ENCODE measurements around the gene ZNF718. TPM values are rescaled to one million over a fixed set of nuclear protein-coding genes. Genes with fewer than 3 reads are reported as not detected.
"Not testable (repeated sequence)": the region's sequence is repeated elsewhere in the genome, so short reads cannot be mapped to it uniquely, and the experiment has no call there.

The ZNF718 gene
- polyA plus RNA-seq, 2 of the 4 experiments (the other 2 are of a cell fraction), result 0.96 to 1.1 TPM

DNA sequence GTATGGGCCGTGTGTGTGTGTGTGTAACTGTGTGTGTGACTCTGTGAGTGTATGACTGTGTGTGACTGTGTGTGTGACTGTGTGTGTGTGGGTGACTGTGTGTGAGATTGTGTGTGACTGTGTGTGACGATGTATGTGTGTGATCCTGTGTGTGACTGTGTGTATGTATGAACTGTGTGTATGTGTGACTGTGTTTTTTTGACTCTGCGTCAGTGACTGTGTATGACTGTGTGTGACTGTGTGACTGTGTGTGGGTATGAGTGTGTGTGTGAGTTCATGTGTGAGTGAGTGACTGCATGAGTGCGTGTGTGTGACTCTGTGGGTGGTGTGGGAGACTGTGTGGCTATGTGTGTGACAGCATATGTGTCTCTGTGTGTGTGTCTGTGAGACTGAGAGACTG lies 81.8 kb downstream of the ZNF718 start (continued):
- TF ChIP-seq JUNB (IDR thresholded peaks at IDR 0.05), result no peak
- TF ChIP-seq, protein P1, sequence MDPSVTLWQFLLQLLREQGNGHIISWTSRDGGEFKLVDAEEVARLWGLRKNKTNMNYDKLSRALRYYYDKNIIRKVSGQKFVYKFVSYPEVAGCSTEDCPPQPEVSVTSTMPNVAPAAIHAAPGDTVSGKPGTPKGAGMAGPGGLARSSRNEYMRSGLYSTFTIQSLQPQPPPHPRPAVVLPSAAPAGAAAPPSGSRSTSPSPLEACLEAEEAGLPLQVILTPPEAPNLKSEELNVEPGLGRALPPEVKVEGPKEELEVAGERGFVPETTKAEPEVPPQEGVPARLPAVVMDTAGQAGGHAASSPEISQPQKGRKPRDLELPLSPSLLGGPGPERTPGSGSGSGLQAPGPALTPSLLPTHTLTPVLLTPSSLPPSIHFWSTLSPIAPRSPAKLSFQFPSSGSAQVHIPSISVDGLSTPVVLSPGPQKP (IDR thresholded peaks at IDR 0.05; ENCODE audit: low read depth, low read length), result no peak
- no peak for TF ChIP-seq NR3C1 (IDR thresholded peaks at IDR 0.05)
- no peak for TF ChIP-seq EP300 (IDR thresholded peaks at IDR 0.05)

GRCh38 chr4:208416-209096 lies 84.3 kb downstream of the ZNF718 start:
- CTCF ChIA-PET; H3K4me1 ChIP-seq; ATAC-seq; POLR2A ChIA-PET; DNase-seq (ENCODE audit: low read depth in 1 of 2, low spot score in 1 of 2); H3K4me2 ChIP-seq; FAIRE-seq; H3K27ac ChIP-seq; H3K4me3 ChIP-seq; H3K9me3 ChIP-seq: not testable (repeated sequence)
- 7% methylated on average over 3 of the region's 3 CpGs for WGBS (ENCODE audit: missing lambda C conversion rate)

GRCh38 chr4:211033-211511 lies 86.8 kb downstream of the ZNF718 start:
- TF ChIP-seq, protein P1 (IDR thresholded peaks at IDR 0.05; ENCODE audit: low read depth, low read length), result no peak
- no peak for TF ChIP-seq FOXS1 (CRISPR knock-in tag; IDR thresholded peaks at IDR 0.05)
- no peak for TF ChIP-seq USF2 (IDR thresholded peaks at IDR 0.05)
- TF ChIP-seq RAD21 (conservative IDR thresholded peaks at IDR 0.05 in 1 of 2, IDR thresholded peaks at IDR 0.05 in 1 of 2), result no peak
- no peak for TF ChIP-seq ZFP36 (IDR thresholded peaks at IDR 0.05; ENCODE audit: borderline replicate concordance, partially characterized antibody)
- no peak for TF ChIP-seq HOXB13 (CRISPR knock-in tag; IDR thresholded peaks at IDR 0.05; ENCODE audit: low read depth)
- no peak for TF ChIP-seq ZC3H11A (IDR thresholded peaks at IDR 0.05)
- no peak for TF ChIP-seq RARB (CRISPR knock-in tag; IDR thresholded peaks at IDR 0.05)
- TF ChIP-seq MYC (IDR thresholded peaks at IDR 0.05; ENCODE audit: borderline replicate concordance, low read length), result no peak
- no peak for TF ChIP-seq JUNB (IDR thresholded peaks at IDR 0.05)
- no peak for TF ChIP-seq EHF (CRISPR knock-in tag; IDR thresholded peaks at IDR 0.05)
- TF ChIP-seq, protein P2, sequence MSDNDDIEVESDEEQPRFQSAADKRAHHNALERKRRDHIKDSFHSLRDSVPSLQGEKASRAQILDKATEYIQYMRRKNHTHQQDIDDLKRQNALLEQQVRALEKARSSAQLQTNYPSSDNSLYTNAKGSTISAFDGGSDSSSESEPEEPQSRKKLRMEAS (IDR thresholded peaks at IDR 0.05), result no peak
- TF ChIP-seq, protein P3, sequence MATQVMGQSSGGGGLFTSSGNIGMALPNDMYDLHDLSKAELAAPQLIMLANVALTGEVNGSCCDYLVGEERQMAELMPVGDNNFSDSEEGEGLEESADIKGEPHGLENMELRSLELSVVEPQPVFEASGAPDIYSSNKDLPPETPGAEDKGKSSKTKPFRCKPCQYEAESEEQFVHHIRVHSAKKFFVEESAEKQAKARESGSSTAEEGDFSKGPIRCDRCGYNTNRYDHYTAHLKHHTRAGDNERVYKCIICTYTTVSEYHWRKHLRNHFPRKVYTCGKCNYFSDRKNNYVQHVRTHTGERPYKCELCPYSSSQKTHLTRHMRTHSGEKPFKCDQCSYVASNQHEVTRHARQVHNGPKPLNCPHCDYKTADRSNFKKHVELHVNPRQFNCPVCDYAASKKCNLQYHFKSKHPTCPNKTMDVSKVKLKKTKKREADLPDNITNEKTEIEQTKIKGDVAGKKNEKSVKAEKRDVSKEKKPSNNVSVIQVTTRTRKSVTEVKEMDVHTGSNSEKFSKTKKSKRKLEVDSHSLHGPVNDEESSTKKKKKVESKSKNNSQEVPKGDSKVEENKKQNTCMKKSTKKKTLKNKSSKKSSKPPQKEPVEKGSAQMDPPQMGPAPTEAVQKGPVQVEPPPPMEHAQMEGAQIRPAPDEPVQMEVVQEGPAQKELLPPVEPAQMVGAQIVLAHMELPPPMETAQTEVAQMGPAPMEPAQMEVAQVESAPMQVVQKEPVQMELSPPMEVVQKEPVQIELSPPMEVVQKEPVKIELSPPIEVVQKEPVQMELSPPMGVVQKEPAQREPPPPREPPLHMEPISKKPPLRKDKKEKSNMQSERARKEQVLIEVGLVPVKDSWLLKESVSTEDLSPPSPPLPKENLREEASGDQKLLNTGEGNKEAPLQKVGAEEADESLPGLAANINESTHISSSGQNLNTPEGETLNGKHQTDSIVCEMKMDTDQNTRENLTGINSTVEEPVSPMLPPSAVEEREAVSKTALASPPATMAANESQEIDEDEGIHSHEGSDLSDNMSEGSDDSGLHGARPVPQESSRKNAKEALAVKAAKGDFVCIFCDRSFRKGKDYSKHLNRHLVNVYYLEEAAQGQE (IDR thresholded peaks at IDR 0.05), result no peak
- Histone ChIP-seq H3K4me1 (no peaks in the 10 kb centered on the region), H3K4me2 (no peak overlapping the region), H3K27ac (no peak overlapping the region), H3K9me3 (no peaks in the 10 kb centered on the region), H3K4me3 (no peak overlapping the region)
- ChIA-PET CTCF (interaction anchor here (0.7 kb wide), 1 partner anchor 43 kb away, joined by 3 read pairs; no protein-coding TSS in a partner anchor), POLR2A (no interaction called here)
- FAIRE-seq, result no peak
- ATAC-seq, result no peak
- DNase-seq (ENCODE audit: low read depth in 1 of 2, low spot score in 1 of 2), result no peak
- WGBS (ENCODE audit: missing lambda C conversion rate), result 32% methylated on average over 8 of the region's 8 CpGs

Measured in A549 (cell line).